ENCODE data around the gene FRRS1L. TPM values are rescaled to one million over a fixed set of nuclear protein-coding genes. Genes with fewer than 3 reads are reported as not detected.

The FRRS1L gene
- total and polyA plus RNA-seq, 2 donors (not counting 1 experiment from before 2014, with no cell fraction given): not detected

- Histone ChIP-seq H4K20me1 (ENCODE audit: control insufficient read depth, insufficient read depth, low read length, poor library complexity, severe bottlenecking) (peaks cover 65% of the 10 kb centered on the region), H3K27me3 (replicated peaks in 1 of 4; ENCODE audit: control extremely low read depth in 1 of 4, control insufficient read depth in 3 of 4, insufficient read depth in 4 of 4, low read length in 3 of 4) (no peaks in the 10 kb centered on the region), H3K36me3 (replicated peaks in 1 of 2; ENCODE audit: control extremely low read depth in 1 of 2, control insufficient read depth in 1 of 2, extremely low read depth in 1 of 2, insufficient read depth in 2 of 2, low read length in 1 of 2) (peaks cover 0 to 3% of the 10 kb centered on the region in 2 experiments), H2AFZ (ENCODE audit: insufficient read depth, low read depth, low read length, poor library complexity, severe bottlenecking) (no peak overlapping the region), H3K4me2 (replicated peaks; ENCODE audit: low read depth, low read length, poor library complexity, severe bottlenecking) (no peak overlapping the region), H3K79me2 (ENCODE audit: control insufficient read depth, insufficient read depth, low read length) (peaks cover 87% of the 10 kb centered on the region), H3K4me1 (ENCODE audit: control insufficient read depth in 2 of 2, insufficient read depth in 2 of 2, low read length in 2 of 2) (peaks cover 5 to 28% of the 10 kb centered on the region in 2 donors), H3K9ac (ENCODE audit: low read length) (peak overlapping the region; percentile 8), H3K9me3 (ENCODE audit: control extremely low read depth in 1 of 3, control insufficient read depth in 2 of 3, insufficient read depth in 1 of 3, low read length in 2 of 3) (no peaks in the 10 kb centered on the region), H3K27ac (ENCODE audit: low read length in 2 of 2) (peak overlapping the region in 1 of 2 donors; percentile 37), H3K4me3 (ENCODE audit: control extremely low read depth in 1 of 5, extremely low read depth in 1 of 5, insufficient read depth in 1 of 5, low read depth in 2 of 5, low read length in 4 of 5) (no peak overlapping the region)
- no peak overlapping the region for H3K4me3 Mint-ChIP-seq
- ATAC-seq (ENCODE audit: low read depth): no peak
- CTCF ChIA-PET: interaction anchor here (0.7 to 1.7 kb wide), 2 partner anchors 9 to 360 kb away, joined by 3 to 4 read pairs; partner anchors contain the start of gene TMEM245
- no peaks in the 10 kb centered on the region for H3K9me3 Mint-ChIP-seq (ENCODE audit: insufficient read depth)
- intact Hi-C loops (cut with micrococcal nuclease): loop anchor here (10.0 kb wide), 2 partner anchors 204 to 304 kb away; no protein-coding TSS in a partner anchor
- WGBS (ENCODE audit: insufficient coverage): no CpG with 5 or more reads among the region's 5 CpGs
- TF ChIP-seq EZH2 (IDR thresholded peaks at IDR 0.05; ENCODE audit: borderline replicate concordance, insufficient read depth, low read depth, low read length, poor library complexity, severe bottlenecking) (no peak), CTCF (IDR thresholded peaks at IDR 0.05) (no peak)
- H3K27me3 Mint-ChIP-seq: no peaks in the 10 kb centered on the region
- H3K4me1 Mint-ChIP-seq: peaks cover 71% of the 10 kb centered on the region
- POLR2A ChIA-PET: no interaction called here
- no peak for DNase-seq
- H3K27ac Mint-ChIP-seq: no peak overlapping the region
Measured at GRCh38 chr9:109110329-109111021, 56.6 kb downstream of the FRRS1L start.

GRCh38 chr9:109109967-109110328 is 57.1 kb downstream of the FRRS1L start:
- no peak overlapping the region for H3K4me3 Mint-ChIP-seq

More at GRCh38 chr9:109109967-109110328, 57.1 kb downstream of the FRRS1L start:
- Histone ChIP-seq H4K20me1 (ENCODE audit: control insufficient read depth, insufficient read depth, low read length, poor library complexity, severe bottlenecking) (peaks cover 62% of the 10 kb centered on the region), H3K4me2 (replicated peaks; ENCODE audit: low read depth, low read length, poor library complexity, severe bottlenecking) (no peak overlapping the region), H3K27me3 (replicated peaks in 1 of 4; ENCODE audit: control extremely low read depth in 1 of 4, control insufficient read depth in 3 of 4, insufficient read depth in 4 of 4, low read length in 3 of 4) (no peaks in the 10 kb centered on the region), H3K4me3 (ENCODE audit: control extremely low read depth in 1 of 5, extremely low read depth in 1 of 5, insufficient read depth in 1 of 5, low read depth in 2 of 5, low read length in 4 of 5) (no peak overlapping the region), H3K27ac (ENCODE audit: low read length in 2 of 2) (no peak overlapping the region), H3K4me1 (ENCODE audit: control insufficient read depth in 2 of 2, insufficient read depth in 2 of 2, low read length in 2 of 2) (peaks cover 5 to 28% of the 10 kb centered on the region in 2 donors), H3K79me2 (ENCODE audit: control insufficient read depth, insufficient read depth, low read length) (peaks cover 87% of the 10 kb centered on the region), H2AFZ (ENCODE audit: insufficient read depth, low read depth, low read length, poor library complexity, severe bottlenecking) (no peak overlapping the region), H3K9ac (ENCODE audit: low read length) (no peak overlapping the region), H3K36me3 (replicated peaks in 1 of 2; ENCODE audit: control extremely low read depth in 1 of 2, control insufficient read depth in 1 of 2, extremely low read depth in 1 of 2, insufficient read depth in 2 of 2, low read length in 1 of 2) (peaks cover 0 to 4% of the 10 kb centered on the region in 2 experiments), H3K9me3 (ENCODE audit: control extremely low read depth in 1 of 3, control insufficient read depth in 2 of 3, insufficient read depth in 1 of 3, low read length in 2 of 3) (no peaks in the 10 kb centered on the region)
- DNase-seq (no peak), ATAC-seq (ENCODE audit: low read depth) (no peak)
- ChIA-PET CTCF (interaction anchor here (1.7 kb wide), 1 partner anchor 10 kb away, joined by 4 read pairs; the partner anchor contains the start of gene TMEM245), POLR2A (interaction anchor here (0.9 kb wide), 1 partner anchor 9 kb away, joined by 4 read pairs; no protein-coding TSS in a partner anchor)
- Mint-ChIP-seq H3K27ac (no peak overlapping the region), H3K27me3 (no peaks in the 10 kb centered on the region), H3K9me3 (ENCODE audit: insufficient read depth) (no peaks in the 10 kb centered on the region), H3K4me1 (peaks cover 70% of the 10 kb centered on the region)
- intact Hi-C loops (cut with micrococcal nuclease): loop anchor here (10.0 kb wide), 2 partner anchors 205 to 305 kb away; no protein-coding TSS in a partner anchor
- TF ChIP-seq EZH2 (IDR thresholded peaks at IDR 0.05; ENCODE audit: borderline replicate concordance, insufficient read depth, low read depth, low read length, poor library complexity, severe bottlenecking) (no peak), CTCF (IDR thresholded peaks at IDR 0.05) (no peak)

Measured in B cell (primary cell).